ENCODE data around the gene DPPA3.

Gene DPPA3

DNA sequence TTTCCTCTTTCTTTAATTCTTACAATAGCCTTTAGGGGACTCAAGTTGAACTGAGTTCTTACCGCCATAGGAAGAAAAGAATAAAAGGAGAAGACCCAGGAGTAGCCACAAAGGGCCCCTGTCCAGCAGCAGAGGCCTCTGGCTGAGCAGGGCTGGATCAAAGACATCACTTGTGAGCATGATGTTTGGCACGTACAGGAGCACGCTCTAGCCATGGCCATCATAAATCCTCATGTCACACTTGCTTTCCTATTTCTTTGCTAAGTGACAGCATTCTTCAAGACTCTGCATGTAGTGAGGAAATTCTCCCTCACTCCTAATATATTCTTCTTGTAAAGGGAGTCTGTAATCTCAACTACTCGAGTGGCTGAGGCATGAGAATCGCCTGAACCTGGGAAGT is 20.3 kb downstream of the DPPA3 start:
- Histone ChIP-seq H3K4me3 (ENCODE audit: low read depth, low read length) (no peak overlapping the region), H3K27me3 (replicated peaks) (no peaks in the 10 kb centered on the region), H3K36me3 (replicated peaks) (no peaks in the 10 kb centered on the region), H3K27ac (no peak overlapping the region)
- no peak for TF ChIP-seq CTCF (IDR thresholded peaks at IDR 0.05; ENCODE audit: low read depth, low read length, missing control alignments)
- in situ Hi-C loops (cut with HindIII; ENCODE audit: low pct_ligation_motif_present, low sequenced_read_pairs) = no loop called here
- DNase-seq = no peak

DNA sequence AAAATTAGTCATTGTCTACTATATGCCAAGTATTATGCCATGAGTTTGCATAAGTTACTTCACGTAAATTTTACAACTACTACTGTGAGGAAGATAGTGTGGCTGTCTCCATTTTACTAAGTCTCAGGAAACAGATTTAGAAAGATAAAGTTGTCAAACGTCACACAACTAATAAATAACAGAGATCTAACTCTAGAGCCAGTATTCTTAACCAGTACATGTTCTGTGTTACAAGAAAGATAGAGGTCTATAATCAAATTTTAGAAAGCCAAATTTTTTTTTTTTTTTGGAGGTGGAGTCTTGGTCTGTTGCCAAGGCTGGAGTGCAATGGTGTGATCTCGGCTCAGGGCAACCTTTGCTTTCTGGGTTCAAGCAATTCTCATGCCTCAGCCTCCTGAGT is 21.8 kb downstream of the DPPA3 start:
- DNase-seq = no peak
- Histone ChIP-seq H3K27me3 (replicated peaks) (no peaks in the 10 kb centered on the region), H3K36me3 (replicated peaks) (no peaks in the 10 kb centered on the region), H3K4me3 (ENCODE audit: low read depth, low read length) (no peak overlapping the region), H3K27ac (no peak overlapping the region)
- TF ChIP-seq CTCF (IDR thresholded peaks at IDR 0.05; ENCODE audit: low read depth, low read length, missing control alignments) = no peak
- in situ Hi-C loops (cut with HindIII; ENCODE audit: low pct_ligation_motif_present, low sequenced_read_pairs) = no loop called here

GRCh38 chr12:7747246-7747645 is 36.0 kb downstream of the DPPA3 start, which contains the start of gene CLEC4C:
Gene CLEC4C (minus strand): TSS chr12:7747375. CDS start chr12:7747348, 27 bp downstream.
- H3K27ac ChIP-seq = no peak within 1 kb of the TSS
- no peak within 1 kb of the TSS for H3K4me3 ChIP-seq (ENCODE audit: low read depth, low read length)
- no peak for TF ChIP-seq CTCF (IDR thresholded peaks at IDR 0.05; ENCODE audit: low read depth, low read length, missing control alignments)
- in situ Hi-C loops (cut with HindIII; ENCODE audit: low pct_ligation_motif_present, low sequenced_read_pairs) = no loop called here
- DNase-seq = no peak
- no peaks in the 10 kb centered on the region for H3K36me3 ChIP-seq (replicated peaks)
- no peaks in the 10 kb centered on the region for H3K27me3 ChIP-seq (replicated peaks)

GRCh38 chr12:7748852-7749251 is 37.6 kb downstream of the DPPA3 start:
- H3K36me3 ChIP-seq (replicated peaks) = no peaks in the 10 kb centered on the region
- no peak for TF ChIP-seq CTCF (IDR thresholded peaks at IDR 0.05; ENCODE audit: low read depth, low read length, missing control alignments)
- no peak for DNase-seq
- no peaks in the 10 kb centered on the region for H3K27me3 ChIP-seq (replicated peaks)
- H3K27ac ChIP-seq = no peak overlapping the region
- no peak overlapping the region for H3K4me3 ChIP-seq (ENCODE audit: low read depth, low read length)
- in situ Hi-C loops (cut with HindIII; ENCODE audit: low pct_ligation_motif_present, low sequenced_read_pairs) = no loop called here

- Histone ChIP-seq H3K36me3 (replicated peaks) (no peaks in the 10 kb centered on the region), H3K27me3 (replicated peaks) (no peaks in the 10 kb centered on the region), H3K27ac (no peak overlapping the region), H3K4me3 (ENCODE audit: low read depth, low read length) (no peak overlapping the region)
- in situ Hi-C loops (cut with HindIII; ENCODE audit: low pct_ligation_motif_present, low sequenced_read_pairs) = no loop called here
- TF ChIP-seq CTCF (IDR thresholded peaks at IDR 0.05; ENCODE audit: low read depth, low read length, missing control alignments) = no peak
- no peak for DNase-seq
Measured at GRCh38 chr12:7749442-7749841, 38.2 kb downstream of the DPPA3 start.

DNA sequence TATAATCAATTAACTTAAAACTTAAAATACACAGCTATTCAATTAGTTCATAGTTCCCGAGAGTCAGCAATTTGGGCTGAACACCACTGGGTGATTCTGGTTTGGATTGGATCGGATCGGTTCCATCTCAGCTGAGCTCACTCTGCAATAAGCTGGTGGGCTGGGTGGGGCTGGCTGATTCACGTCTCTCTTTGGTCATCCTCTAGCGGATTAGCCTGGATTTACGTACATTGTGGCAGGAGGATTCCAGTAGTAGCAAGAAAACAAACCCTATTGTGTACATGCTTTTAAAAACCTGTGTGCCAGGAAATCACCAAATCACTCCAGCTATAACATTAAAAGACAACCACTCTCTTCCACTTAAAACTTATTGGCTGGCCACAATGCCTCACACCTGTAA is 39.1 kb downstream of the DPPA3 start:
- no peak overlapping the region for H3K27ac ChIP-seq
- H3K4me3 ChIP-seq (ENCODE audit: low read depth, low read length) = no peak overlapping the region
- no peaks in the 10 kb centered on the region for H3K36me3 ChIP-seq (replicated peaks)
- H3K27me3 ChIP-seq (replicated peaks) = no peaks in the 10 kb centered on the region
- in situ Hi-C loops (cut with HindIII; ENCODE audit: low pct_ligation_motif_present, low sequenced_read_pairs) = no loop called here
- DNase-seq = no peak
- TF ChIP-seq CTCF (IDR thresholded peaks at IDR 0.05; ENCODE audit: low read depth, low read length, missing control alignments) = no peak

All from brain microvascular endothelial cell (primary cell).